ENCODE measurements around the gene TPBG. TPM values are rescaled to one million over a fixed set of nuclear protein-coding genes. Genes with fewer than 3 reads are reported as not detected.

Gene TPBG
- polyA plus RNA-seq, 10 donors = 8.9 to 27.8 (median 12.9) TPM

Other genes with a start within 250 kb of the TPBG start
- 10 to 100 TPM; 28.0 to 44.8 (median 37.0) TPM for gene IBTK, start 116.1 kb upstream of the TPBG start, polyA plus RNA-seq (ENCODE audit: insufficient read length in 10 of 10)